Measurements from ENCODE around the gene ERBB4.
A peak's percentile ranks its signal among the peaks of the same experiment; 100 is the strongest.

ERBB4 gene

DNA sequence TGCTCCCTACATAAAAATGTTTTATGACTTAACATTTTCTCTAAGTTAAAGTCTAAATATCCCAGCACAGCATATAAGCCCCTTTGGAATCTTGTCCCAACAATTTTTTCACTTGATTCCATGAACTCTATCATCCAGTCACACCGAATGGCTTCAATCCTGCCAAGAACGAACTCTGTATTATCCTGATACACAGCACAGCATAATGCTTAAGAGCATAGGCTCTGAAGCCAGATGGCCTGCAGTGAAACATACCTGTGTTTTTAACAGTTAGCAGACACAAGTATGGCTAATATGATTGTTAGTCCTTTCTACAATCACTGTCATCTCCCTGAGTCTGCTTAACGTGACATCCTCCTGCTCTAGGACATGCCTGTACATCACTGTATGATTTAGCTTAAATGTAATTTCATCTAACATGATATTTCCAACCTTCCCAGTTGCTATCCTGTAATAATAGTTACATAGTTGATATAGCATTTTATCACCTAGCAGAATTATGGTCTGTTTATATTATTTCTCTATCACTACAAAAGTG, 669.5 kb downstream of the ERBB4 start:
- DNase-seq, result peak; percentile 63

DNA sequence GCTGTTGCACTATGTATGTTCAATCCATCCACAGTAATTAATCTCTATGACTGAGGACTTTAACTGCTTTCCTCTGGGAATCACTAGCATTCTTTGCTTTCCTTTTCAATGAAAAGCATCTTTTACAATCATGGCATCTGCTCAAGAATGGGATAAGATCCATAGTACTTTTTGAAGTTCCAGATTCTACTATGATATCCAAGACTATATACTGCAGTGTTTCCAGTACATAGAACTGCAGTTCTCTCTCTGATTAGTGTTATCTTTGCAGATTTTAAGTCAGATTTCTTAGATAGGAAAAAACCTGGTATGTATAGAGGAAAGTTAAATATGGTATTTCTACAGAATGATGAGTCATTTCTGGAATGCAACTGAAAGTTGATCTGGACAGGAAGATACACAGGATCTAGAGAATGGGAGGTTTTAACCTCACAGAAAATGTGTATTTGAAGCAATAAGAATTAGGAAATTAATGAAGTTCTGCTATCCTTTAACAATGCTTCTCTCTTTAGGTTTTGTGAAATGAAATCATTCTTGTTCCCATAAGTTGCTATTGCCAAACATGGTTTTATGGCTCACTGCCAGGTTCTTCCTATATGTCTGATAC, 670.7 kb downstream of the ERBB4 start:
- DNase-seq, result peak; percentile 50

GRCh38 chr2:211864328-211864727, 674.3 kb downstream of the ERBB4 start:
- DNase-seq, result no peak

GRCh38 chr2:211860224-211860623, 678.4 kb downstream of the ERBB4 start:
- peak; percentile 87 for DNase-seq

DNA sequence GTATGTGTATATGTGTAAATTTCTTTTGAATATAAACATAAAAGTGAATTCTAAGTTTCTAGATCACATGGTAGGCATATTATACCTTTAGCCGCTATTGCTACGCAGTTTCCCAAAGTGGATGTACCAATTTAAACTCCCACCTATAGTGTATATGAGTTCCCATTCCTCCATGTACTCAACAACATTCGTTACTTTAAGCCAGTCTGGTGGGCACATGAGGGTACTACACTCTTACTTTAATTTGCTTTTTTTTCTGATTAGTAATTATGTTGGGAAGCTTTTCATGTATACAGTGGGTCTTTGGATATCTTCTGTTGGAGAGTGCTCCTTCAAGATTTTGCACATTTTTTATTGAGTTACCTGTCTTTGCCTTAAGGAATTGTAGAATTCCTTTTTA, 683.8 kb downstream of the ERBB4 start:
- no peak for DNase-seq

- DNase-seq, result peak; percentile 61
These were observed 691.9 kb downstream of the ERBB4 start for GRCh38 chr2:211846714-211847113.

- no peak for DNase-seq
These were observed 692.6 kb downstream of the ERBB4 start for GRCh38 chr2:211846036-211846400.

- DNase-seq, result peak; percentile 67
These were observed 693.1 kb downstream of the ERBB4 start for GRCh38 chr2:211845338-211846035.

- DNase-seq, result peak; percentile 92
These were observed 700.9 kb downstream of the ERBB4 start for GRCh38 chr2:211837706-211838105.

GRCh38 chr2:211837206-211837605, 701.4 kb downstream of the ERBB4 start:
- DNase-seq, result peak; percentile 53

- DNase-seq, result peak; percentile 78
These were observed 702.2 kb downstream of the ERBB4 start for GRCh38 chr2:211836409-211836808.

DNA sequence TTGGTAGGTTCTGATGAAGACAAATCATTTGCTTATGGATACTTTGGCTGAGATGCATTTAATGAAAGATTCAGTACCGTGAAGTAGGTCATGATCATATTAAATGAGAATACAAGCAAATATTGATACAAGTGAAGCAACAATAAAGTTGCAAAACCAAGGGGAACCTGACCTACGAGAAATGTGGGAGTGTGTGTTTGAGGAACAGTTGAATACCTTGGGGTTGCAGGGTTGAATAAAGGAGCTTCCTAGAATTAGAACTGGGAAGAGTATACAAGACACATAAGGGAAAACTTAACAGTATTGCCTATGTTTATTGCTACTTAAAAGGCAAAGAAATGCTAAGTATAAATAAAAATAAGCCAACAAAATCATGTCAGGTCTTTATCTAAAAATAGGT, 702.9 kb downstream of the ERBB4 start:
- peak; percentile 48 for DNase-seq

DNA sequence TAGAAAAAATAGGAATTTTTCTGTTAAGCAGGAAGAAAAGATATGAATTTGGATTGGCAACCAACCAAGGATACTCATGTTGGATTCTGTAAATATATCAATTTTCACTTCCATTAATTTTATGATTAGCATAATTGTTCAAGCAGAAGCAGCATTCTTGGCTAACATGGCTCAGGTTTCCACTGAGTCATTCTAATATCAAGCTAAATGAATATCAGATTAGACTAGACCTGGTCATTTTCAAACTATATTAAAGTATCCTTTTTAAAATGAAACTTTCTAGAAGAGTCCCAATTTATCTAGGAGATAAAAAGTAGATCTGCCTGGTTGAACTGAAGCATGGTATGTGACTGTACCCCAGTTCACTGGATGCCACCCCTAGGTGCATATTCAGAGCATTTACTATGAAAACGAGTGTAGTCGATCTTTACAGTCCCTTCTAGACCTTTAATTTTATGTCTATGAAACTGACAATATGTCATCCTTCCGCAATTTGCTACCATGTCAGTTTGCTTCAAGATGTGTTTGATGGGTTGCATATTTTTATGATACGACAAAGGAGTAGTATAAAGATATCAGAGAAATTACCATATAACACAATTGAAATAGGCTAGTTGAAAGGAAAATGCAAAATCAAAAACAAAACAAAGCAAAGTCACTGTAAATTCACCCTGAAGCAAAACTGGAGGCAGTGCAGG, 704.9 kb downstream of the ERBB4 start:
- peak; percentile 61 for DNase-seq

GRCh38 chr2:211829725-211830124, 708.9 kb downstream of the ERBB4 start:
- no peak for DNase-seq

DNA sequence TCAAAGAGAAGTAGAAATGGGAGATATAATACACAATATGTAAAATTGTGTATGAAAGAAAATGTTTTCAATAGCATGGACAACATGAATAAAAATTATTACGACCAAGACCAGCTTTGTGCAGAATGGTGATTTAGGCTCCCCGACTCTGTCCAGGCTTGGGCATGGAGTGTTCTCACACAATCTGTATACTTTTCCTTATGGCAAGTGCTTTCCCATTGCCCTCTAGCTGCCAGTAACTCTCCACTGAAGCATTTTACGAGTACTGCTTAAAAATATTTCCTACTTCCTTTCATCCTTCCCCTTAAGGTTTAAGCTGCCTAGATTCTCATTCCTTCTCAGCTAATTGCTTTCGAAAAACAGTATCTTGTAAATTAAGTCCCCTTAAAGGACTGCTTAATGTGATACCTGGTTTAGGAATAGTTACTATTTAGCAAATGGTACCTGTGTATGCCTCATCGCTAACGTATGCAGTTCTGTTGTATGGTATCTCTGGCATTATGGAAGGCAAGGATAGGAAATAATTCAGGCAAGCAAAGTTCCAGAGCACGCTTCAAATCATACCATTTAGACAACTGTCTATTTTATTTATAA, 714.6 kb downstream of the ERBB4 start:
- DNase-seq, result peak; percentile 68

GRCh38 chr2:211822686-211823335, 715.8 kb downstream of the ERBB4 start:
- DNase-seq, result peak; percentile 69

DNA sequence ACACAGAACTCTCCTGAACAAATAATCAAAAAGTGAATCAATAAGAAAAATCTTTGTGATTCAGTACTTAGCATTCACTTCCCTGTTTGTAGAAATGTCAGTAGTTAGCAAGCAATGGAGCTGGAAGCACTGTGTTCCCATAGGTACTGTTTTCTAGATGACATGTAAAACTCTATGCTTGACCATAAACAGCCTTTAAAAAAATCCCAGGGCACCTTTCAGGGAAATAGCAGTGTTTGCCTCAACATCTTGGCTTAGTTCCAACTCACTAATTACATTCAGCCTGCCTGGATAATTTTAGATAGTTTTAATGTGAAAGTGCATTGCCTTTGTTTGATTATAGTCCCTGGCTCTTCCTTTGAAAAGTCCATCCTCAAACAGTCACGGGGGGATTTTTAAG, 721.8 kb downstream of the ERBB4 start:
- peak; percentile 95 for DNase-seq

DNA sequence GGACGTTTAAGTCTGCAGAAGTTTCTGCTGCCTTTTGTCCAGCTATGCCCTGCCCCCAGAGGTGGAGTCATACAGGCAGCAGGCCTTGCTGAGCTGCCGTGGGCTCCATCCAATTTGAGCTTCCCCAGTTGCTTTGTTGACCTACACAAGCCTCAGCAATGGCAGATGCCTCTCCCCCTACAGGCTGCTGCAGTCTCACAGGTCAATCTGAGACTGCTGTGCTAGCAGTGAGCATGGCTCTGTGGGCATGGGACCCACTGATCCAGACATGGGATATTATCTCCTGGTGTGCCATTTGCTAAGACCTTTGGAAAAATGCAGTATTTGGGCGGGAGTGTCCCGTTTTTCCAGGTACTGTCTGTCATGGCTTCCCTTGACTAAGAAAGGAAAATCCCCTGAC, 726.0 kb downstream of the ERBB4 start:
- no peak for DNase-seq

DNA sequence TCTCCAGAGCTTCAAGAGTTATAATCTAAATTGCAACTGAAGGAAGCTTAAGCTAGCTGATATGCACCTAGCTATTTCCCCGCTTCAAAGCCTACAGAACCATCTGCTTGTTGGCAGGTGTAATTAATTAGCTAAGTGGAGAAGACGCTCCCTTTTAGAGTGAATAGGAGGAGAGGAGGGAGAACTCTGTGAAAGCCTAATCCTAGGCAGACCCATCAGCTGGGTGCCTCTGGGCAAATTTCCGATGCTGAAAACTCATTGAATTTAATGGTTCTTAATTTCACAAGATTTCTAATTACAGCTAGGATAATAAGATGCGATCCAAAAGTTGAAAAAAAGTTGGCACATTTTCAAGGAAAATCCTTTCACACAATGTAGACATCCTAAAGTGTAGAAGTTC, 735.9 kb downstream of the ERBB4 start:
- DNase-seq, result peak; percentile 92

GRCh38 chr2:211800001-211800400, 738.6 kb downstream of the ERBB4 start:
- no peak for DNase-seq

- DNase-seq, result peak; percentile 11
These were observed 739.7 kb downstream of the ERBB4 start for GRCh38 chr2:211798868-211799267.

GRCh38 chr2:211793690-211794089, 744.9 kb downstream of the ERBB4 start:
- peak; percentile 40 for DNase-seq

DNA sequence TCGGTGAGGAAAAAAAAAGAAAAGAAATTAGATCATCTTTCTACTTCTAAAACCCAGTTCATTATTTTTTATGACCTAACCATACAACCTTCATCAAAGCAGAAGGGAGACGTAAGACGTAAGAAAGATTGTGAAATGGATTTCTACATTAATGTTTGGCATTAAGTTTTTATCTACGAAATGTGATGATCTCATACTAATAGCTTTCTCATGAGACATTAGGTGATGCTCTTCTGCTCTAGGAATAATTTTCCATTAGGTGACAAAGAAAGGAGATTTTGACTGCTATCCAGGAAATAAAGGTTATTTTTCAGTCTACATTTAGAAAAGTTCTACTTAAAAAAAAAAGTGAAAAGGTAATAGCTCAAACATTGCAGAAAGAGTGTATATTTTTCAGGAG, 748.6 kb downstream of the ERBB4 start:
- no peak for DNase-seq
